ENCODE results near the gene OR4N5. TPM values are rescaled to one million over a fixed set of nuclear protein-coding genes. Genes with fewer than 3 reads are reported as not detected.

Gene OR4N5
- total RNA-seq, 1 experiment from 2014 or later: not detected

- Histone ChIP-seq H2AFZ (ENCODE audit: low read length) (no peak overlapping the region), H3K4me1 (ENCODE audit: insufficient read depth, low read length) (no peaks in the 10 kb centered on the region), H3K9me3 (ENCODE audit: low read length) (no peaks in the 10 kb centered on the region), H3K4me3 (ENCODE audit: low read length) (no peak overlapping the region), H3K9me2 (replicated peaks; ENCODE audit: low read length) (no peaks in the 10 kb centered on the region), H3K27ac (ENCODE audit: low read length) (no peak overlapping the region), H3K36me3 (ENCODE audit: low read depth, low read length) (no peaks in the 10 kb centered on the region), H3F3A (ENCODE audit: low read length, unreplicated experiment) (no peaks in the 10 kb centered on the region), H4K20me1 (ENCODE audit: low read length) (no peaks in the 10 kb centered on the region), H3K9ac (ENCODE audit: low read length) (no peak overlapping the region), H3K4me2 (ENCODE audit: low read length) (no peak overlapping the region), H3K27me3 (ENCODE audit: low read length) (0 out of 2 replicates have a peak, but pooled peaks cover 7% of the 10 kb centered on the region), H3K79me2 (ENCODE audit: low read length) (no peaks in the 10 kb centered on the region)
- CTCF ChIA-PET: no interaction called here
- BruUV-seq (replicated peaks): no TSS peak
- TF ChIP-seq EZH2 (IDR thresholded peaks at IDR 0.05; ENCODE audit: low read length, unreplicated experiment) (no peak), EZH2phosphoT487 (IDR thresholded peaks at IDR 0.05; ENCODE audit: borderline replicate concordance, low read length) (no peak), CTCF (conservative IDR thresholded peaks at IDR 0.05; ENCODE audit: low read depth, low read length) (no peak)
- intact Hi-C loops (cut with micrococcal nuclease): no loop called here
- ATAC-seq: no peak
- POLR2A ChIA-PET (ENCODE audit: unreplicated experiment): no interaction called here
- no peak for DNase-seq
These were observed 37.7 kb downstream of the OR4N5 start for GRCh38 chr14:20176330-20176729.

- H3K4me1 ChIP-seq (ENCODE audit: insufficient read depth, low read length): no peaks in the 10 kb centered on the region
- no TSS peak for BruUV-seq (replicated peaks)
- DNase-seq (no peak), ATAC-seq (no peak)
- H3K4me3 ChIP-seq (ENCODE audit: low read length): no peak overlapping the region
- H3K79me2 ChIP-seq (ENCODE audit: low read length): no peaks in the 10 kb centered on the region
- H3K9me2 ChIP-seq (replicated peaks; ENCODE audit: low read length): no peaks in the 10 kb centered on the region
- no peak overlapping the region for H3K4me2 ChIP-seq (ENCODE audit: low read length)
- no peak overlapping the region for H3K27ac ChIP-seq (ENCODE audit: low read length)
- H3K27me3 ChIP-seq (ENCODE audit: low read length): peaks cover 7% of the 10 kb centered on the region; the same call in 1 of the 2 replicates
- CTCF ChIA-PET: no interaction called here
- TF ChIP-seq EZH2 (IDR thresholded peaks at IDR 0.05; ENCODE audit: low read length, unreplicated experiment): no peak
- TF ChIP-seq EZH2phosphoT487 (IDR thresholded peaks at IDR 0.05; ENCODE audit: borderline replicate concordance, low read length): no peak
- TF ChIP-seq CTCF (conservative IDR thresholded peaks at IDR 0.05; ENCODE audit: low read depth, low read length): no peak
- no peak overlapping the region for H3K9ac ChIP-seq (ENCODE audit: low read length)
- no peaks in the 10 kb centered on the region for H3F3A ChIP-seq (ENCODE audit: low read length, unreplicated experiment)
- no peaks in the 10 kb centered on the region for H4K20me1 ChIP-seq (ENCODE audit: low read length)
- no peaks in the 10 kb centered on the region for H3K36me3 ChIP-seq (ENCODE audit: low read depth, low read length)
- POLR2A ChIA-PET (ENCODE audit: unreplicated experiment): no interaction called here
- H3K9me3 ChIP-seq (ENCODE audit: low read length): no peaks in the 10 kb centered on the region
- H2AFZ ChIP-seq (ENCODE audit: low read length): no peak overlapping the region
- intact Hi-C loops (cut with micrococcal nuclease): no loop called here
These were observed 38.9 kb downstream of the OR4N5 start for GRCh38 chr14:20177433-20177974.

DNA sequence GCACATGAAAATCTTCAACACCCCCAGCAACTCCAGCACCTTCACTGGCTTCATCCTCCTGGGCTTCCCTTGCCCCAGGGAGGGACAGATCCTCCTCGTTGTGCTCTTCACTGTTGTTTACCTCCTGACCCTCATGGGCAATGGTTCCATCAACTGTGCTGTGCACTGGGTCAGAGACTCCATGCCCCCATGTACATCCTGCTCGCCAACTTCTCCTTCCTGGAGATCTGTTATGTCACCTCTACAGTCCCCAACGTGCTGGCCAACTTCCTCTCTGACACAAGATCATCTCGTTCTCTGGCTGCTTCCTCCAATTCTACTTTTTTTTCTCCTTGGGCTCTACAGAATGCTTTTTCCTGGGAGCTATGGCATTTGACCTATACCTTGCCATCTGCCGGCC, 40.6 kb downstream of the OR4N5 start:
- TF ChIP-seq EZH2 (IDR thresholded peaks at IDR 0.05; ENCODE audit: low read length, unreplicated experiment) (no peak), CTCF (conservative IDR thresholded peaks at IDR 0.05; ENCODE audit: low read depth, low read length) (no peak), EZH2phosphoT487 (IDR thresholded peaks at IDR 0.05; ENCODE audit: borderline replicate concordance, low read length) (no peak)
- H3F3A ChIP-seq (ENCODE audit: low read length, unreplicated experiment): no peaks in the 10 kb centered on the region
- H3K4me3 ChIP-seq (ENCODE audit: low read length): no peak overlapping the region
- no peak overlapping the region for H2AFZ ChIP-seq (ENCODE audit: low read length)
- no peak overlapping the region for H3K4me2 ChIP-seq (ENCODE audit: low read length)
- H3K27me3 ChIP-seq (ENCODE audit: low read length): peaks cover 7% of the 10 kb centered on the region; the same call in 1 of the 2 replicates
- ATAC-seq (no peak), DNase-seq (no peak)
- no peaks in the 10 kb centered on the region for H3K9me2 ChIP-seq (replicated peaks; ENCODE audit: low read length)
- no peaks in the 10 kb centered on the region for H4K20me1 ChIP-seq (ENCODE audit: low read length)
- no peaks in the 10 kb centered on the region for H3K36me3 ChIP-seq (ENCODE audit: low read depth, low read length)
- intact Hi-C loops (cut with micrococcal nuclease): no loop called here
- ChIA-PET CTCF (no interaction called here), POLR2A (ENCODE audit: unreplicated experiment) (no interaction called here)
- H3K9me3 ChIP-seq (ENCODE audit: low read length): no peaks in the 10 kb centered on the region
- H3K79me2 ChIP-seq (ENCODE audit: low read length): no peaks in the 10 kb centered on the region
- H3K4me1 ChIP-seq (ENCODE audit: insufficient read depth, low read length): no peaks in the 10 kb centered on the region
- BruUV-seq (replicated peaks): no TSS peak
- no peak overlapping the region for H3K27ac ChIP-seq (ENCODE audit: low read length)
- no peak overlapping the region for H3K9ac ChIP-seq (ENCODE audit: low read length)
